IMR-90 (cell line): ENCODE results near the gene FSD1L. TPM values are rescaled to one million over a fixed set of nuclear protein-coding genes. Genes with fewer than 3 reads are reported as not detected.

Experiments used
- ATAC-seq: fragments of 200-7000 bp; cut with Tn5 transposase; 2 replicates; pipeline ENCODE4 v1.9.1; 2020; ENCODE audit warnings: low read depth, mild to moderate bottlenecking, moderate library complexity
- BruUV-seq: library from RNA; stranded (reverse); fragments of 400-500 nt; replicated peaks from 2 replicates; lab custom pipeline; 2021; lab: Mats Ljungman, UMichigan
- CTCF ChIA-PET: fragments of 300-600 bp; formaldehyde crosslinking; extraction: SDS; loops from one replicate; lab custom pipeline; 2021; ENCODE audit warnings: antibody characterized with exemption; lab: Yijun Ruan, JAX
- POLR2A ChIA-PET: fragments of 300-600 bp; sonication (Branson Sonifier 250); formaldehyde crosslinking; loops from one replicate; lab custom pipeline; 2022; ENCODE audit warnings: antibody characterized with exemption; ENCODE audit not compliant: unreplicated experiment; lab: Charles Lee
- DNase-seq: peaks from one replicate; pipeline ENCODE4 v3.0.0; 2013
- H2AFZ ChIP-seq: replicated peaks from 2 replicates; pipeline ENCODE3; 2013; ENCODE audit warnings: low read length, mild to moderate bottlenecking; ENCODE audit not compliant: poor library complexity
- H2AK5ac ChIP-seq: 2 replicates; pipeline ENCODE4 v1.6.1; 2013; ENCODE audit warnings: low read depth, low read length, inconsistent platforms
- H2AK9ac ChIP-seq: replicated peaks from 2 replicates; pipeline ENCODE3; 2013; ENCODE audit warnings: mild to moderate bottlenecking, low read depth, low read length, moderate library complexity; ENCODE audit not compliant: poor library complexity
- H2BK120ac ChIP-seq: 2 replicates; pipeline ENCODE4 v1.6.1; 2013; ENCODE audit warnings: low read depth, low read length, inconsistent platforms
- H2BK15ac ChIP-seq: 3 replicates; pipeline ENCODE4 v1.6.1; 2013; ENCODE audit warnings: low read depth, low read length, inconsistent platforms
- H2BK20ac ChIP-seq: 2 replicates; pipeline ENCODE4 v1.6.1; 2013; ENCODE audit warnings: low read depth, mild to moderate bottlenecking, inconsistent platforms, low read length, moderate library complexity
- H2BK5ac ChIP-seq: 2 replicates; pipeline ENCODE4 v1.6.1; 2013; ENCODE audit warnings: mild to moderate bottlenecking, low read depth, low read length, inconsistent platforms; ENCODE audit not compliant: poor library complexity, severe bottlenecking
- H3K14ac ChIP-seq: replicated peaks from 2 replicates; pipeline ENCODE4 v1.6.1; 2013; ENCODE audit warnings: low read depth, low read length, inconsistent platforms
- H3K18ac ChIP-seq: 2 replicates; pipeline ENCODE4 v1.6.1; 2013; ENCODE audit warnings: low read depth, low read length, control low read depth
- H3K23ac ChIP-seq: 2 replicates; pipeline ENCODE4 v1.6.1; 2013; ENCODE audit warnings: low read depth, low read length, inconsistent platforms
- H3K27ac ChIP-seq: 2 replicates; pipeline ENCODE4 v1.5.1; 2013; ENCODE audit warnings: mild to moderate bottlenecking, control low read depth, low read length; ENCODE audit not compliant: insufficient read depth
- H3K27me3 ChIP-seq: 2 replicates; pipeline ENCODE4 v1.6.1; 2013; ENCODE audit warnings: low read length; ENCODE audit not compliant: control insufficient read depth, insufficient read depth
- H3K36me3 ChIP-seq: 2 replicates; pipeline ENCODE4 v1.6.1; 2013; ENCODE audit warnings: low read length, mixed read lengths; ENCODE audit not compliant: control insufficient read depth, insufficient read depth
- H3K4ac ChIP-seq: 2 replicates; pipeline ENCODE4 v1.6.1; 2013; ENCODE audit warnings: low read depth, low read length, inconsistent platforms
- H3K4me1 ChIP-seq: 2 replicates; pipeline ENCODE4 v1.6.1; 2013; ENCODE audit warnings: low read length, mixed read lengths; ENCODE audit not compliant: control insufficient read depth, insufficient read depth
- H3K4me2 ChIP-seq: 2 replicates; pipeline ENCODE4 v1.6.1; 2013; ENCODE audit warnings: low read depth, mild to moderate bottlenecking, control low read depth, low read length, moderate library complexity
- H3K4me3 ChIP-seq: 2 replicates; pipeline ENCODE4 v1.5.1; 2013; ENCODE audit warnings: low read depth, mild to moderate bottlenecking, control low read depth, low read length, moderate library complexity; ENCODE audit not compliant: insufficient read depth
- H3K56ac ChIP-seq: 2 replicates; pipeline ENCODE4 v1.6.1; 2013; ENCODE audit warnings: low read length, inconsistent platforms; ENCODE audit not compliant: insufficient read depth; ENCODE audit errors: extremely low read depth
- H3K79me1 ChIP-seq, 2 experiments: 2 replicates each; pipeline ENCODE4 v1.6.1; 2013; ENCODE audit warnings: low read length in 2 of 2, inconsistent platforms in 1 of 2, low read depth in 1 of 2
- H3K9ac ChIP-seq: 2 replicates; pipeline ENCODE4 v1.6.1; 2013; ENCODE audit warnings: low read depth, low read length, control low read depth
- H3K9me1 ChIP-seq: 2 replicates; pipeline ENCODE4 v1.6.1; 2013; ENCODE audit warnings: low read length, inconsistent platforms; ENCODE audit not compliant: insufficient read depth
- H3K9me3 ChIP-seq: 2 replicates; pipeline ENCODE4 v1.6.1; 2013; ENCODE audit warnings: low read length; ENCODE audit not compliant: control insufficient read depth, insufficient read depth
- H4K20me1 ChIP-seq: 2 replicates; pipeline ENCODE4 v1.6.1; 2013; ENCODE audit warnings: low read length, inconsistent platforms; ENCODE audit not compliant: insufficient read depth
- H4K5ac ChIP-seq: 2 replicates; pipeline ENCODE4 v1.6.1; 2013; ENCODE audit warnings: mild to moderate bottlenecking, low read depth, low read length, control low read depth
- H4K8ac ChIP-seq, 2 experiments: 2 replicates each; pipeline ENCODE4 v1.6.1; 2013; ENCODE audit warnings: low read depth in 2 of 2, low read length in 2 of 2, control low read depth in 1 of 2, inconsistent platforms in 1 of 2
- H4K91ac ChIP-seq: 2 replicates; pipeline ENCODE4 v1.6.1; 2013; ENCODE audit warnings: low read depth, low read length, inconsistent platforms; ENCODE audit not compliant: insufficient read depth
- BHLHE40 ChIP-seq: fragments of 150-350 bp; IDR thresholded peaks from 2 replicates; pipeline ENCODE4 v1.6.1; 2016; ENCODE audit warnings: mild to moderate bottlenecking, low read depth, low read length
- CEBPB ChIP-seq: IDR thresholded peaks from 2 replicates; pipeline ENCODE4 v1.6.1; 2012; ENCODE audit warnings: low read depth, low read length, improper control_type of control experiment
- CHD1 ChIP-seq: IDR thresholded peaks from 2 replicates; pipeline ENCODE4 v1.6.1; 2012; ENCODE audit warnings: low read depth, low read length, improper control_type of control experiment
- CTCF ChIP-seq: conservative IDR thresholded peaks from 2 replicates; pipeline ENCODE4 v1.5.1; 2012; ENCODE audit warnings: mild to moderate bottlenecking, low read depth, low read length, improper control_type of control experiment
- ELK1 ChIP-seq: fragments of 150-350 bp; IDR thresholded peaks from 2 replicates; pipeline ENCODE4 v1.6.1; 2016; ENCODE audit warnings: low read depth, mild to moderate bottlenecking, low read length, moderate library complexity, borderline replicate concordance
- FOS ChIP-seq: fragments of 150-350 bp; IDR thresholded peaks from 2 replicates; pipeline ENCODE4 v1.6.1; 2016; ENCODE audit warnings: low read depth, low read length
- MAFK ChIP-seq: IDR thresholded peaks from 2 replicates; pipeline ENCODE4 v1.6.1; 2012; ENCODE audit warnings: low read depth, low read length, improper control_type of control experiment
- MAZ ChIP-seq: IDR thresholded peaks from 2 replicates; pipeline ENCODE4 v1.6.1; 2012; ENCODE audit warnings: low read depth, mild to moderate bottlenecking, low read length, improper control_type of control experiment, moderate library complexity, borderline replicate concordance
- MXI1 ChIP-seq: IDR thresholded peaks from 2 replicates; pipeline ENCODE4 v1.6.1; 2012; ENCODE audit warnings: low read depth, mild to moderate bottlenecking, low read length, moderate library complexity, borderline replicate concordance
- NFE2L2 ChIP-seq: fragments of 150-350 bp; IDR thresholded peaks from 2 replicates; pipeline ENCODE4 v1.6.1; 2016; ENCODE audit warnings: low read depth, mild to moderate bottlenecking, low read length
- POLR2A ChIP-seq: IDR thresholded peaks from 2 replicates; pipeline ENCODE4 v1.6.1; 2012; ENCODE audit warnings: mild to moderate bottlenecking, low read depth, low read length
- RAD21 ChIP-seq: IDR thresholded peaks from 2 replicates; pipeline ENCODE4 v1.6.1; 2012; ENCODE audit warnings: low read length, improper control_type of control experiment
- RCOR1 ChIP-seq: IDR thresholded peaks from 2 replicates; pipeline ENCODE4 v1.6.1; 2012; ENCODE audit warnings: mild to moderate bottlenecking, low read length, improper control_type of control experiment; ENCODE audit not compliant: insufficient replicate concordance
- RFX5 ChIP-seq: IDR thresholded peaks from 2 replicates; pipeline ENCODE4 v1.8.0; 2012; ENCODE audit warnings: low read depth, mild to moderate bottlenecking, low read length, moderate library complexity
- SMC3 ChIP-seq: fragments of 150-350 bp; IDR thresholded peaks from 2 replicates; pipeline ENCODE4 v1.6.1; 2016; ENCODE audit warnings: low read depth, mild to moderate bottlenecking, antibody characterized with exemption, low read length, moderate library complexity
- WGBS, 2 experiments: methylation state at CpG; one replicate each; pipeline versions ENCODE4 v1.1.5 to v1.1.7; 2013; ENCODE audit warnings: missing lambda C conversion rate in 2 of 2; ENCODE audit not compliant: insufficient read length in 1 of 2; ENCODE audit errors: extremely low coverage in 2 of 2; 5-methylcytosine and 5-hydroxymethylcytosine counted together
- dilution Hi-C: fragments of 300-500 bp; cut with HindIII; formaldehyde crosslinking; loops from one replicate; pipeline ENCODE4 v1.14.3; 2018; ENCODE audit warnings: low sequenced_read_pairs; ENCODE audit not compliant: unreplicated experiment
- in situ Hi-C: fragments of 300-500 bp; cut with MboI; formaldehyde crosslinking; loops from 3 replicates; pipeline ENCODE4 v1.14.3; 2019; ENCODE audit warnings: low sequenced_read_pairs, inconsistent platforms, mixed read lengths
- intact Hi-C: fragments of 100-400 bp; cut with micrococcal nuclease; formaldehyde crosslinking; loops from 2 replicates; pipeline ENCODE4 v1.10.0; 2022
- polyA plus RNA-seq, 3 experiments: library from polyadenylated mRNA; depleted of rRNA; stranded (reverse); fragments of >200 nt; gene quantifications; 2 replicates each; pipeline ENCODE4 v1.2.3, GENCODE V29; 2012; ENCODE audit warnings: low replicate concordance in 1 of 3
- total RNA-seq: library from RNA; depleted of rRNA; stranded (reverse); fragments of >200 nt; gene quantifications from 2 replicates; pipeline ENCODE4 v1.2.3, GENCODE V29; 2012
- TF ChIP-seq, protein P1 (sequence below): fragments of 150-350 bp; IDR thresholded peaks from 2 replicates; pipeline ENCODE4 v1.6.1; 2017; ENCODE audit warnings: mild to moderate bottlenecking, antibody characterized with exemption, low read length, low read depth

The FSD1L gene
- total and polyA plus RNA-seq, 2 of the 4 experiments (the other 2 are of a cell fraction): 1.4 to 2.9 TPM

DNA sequence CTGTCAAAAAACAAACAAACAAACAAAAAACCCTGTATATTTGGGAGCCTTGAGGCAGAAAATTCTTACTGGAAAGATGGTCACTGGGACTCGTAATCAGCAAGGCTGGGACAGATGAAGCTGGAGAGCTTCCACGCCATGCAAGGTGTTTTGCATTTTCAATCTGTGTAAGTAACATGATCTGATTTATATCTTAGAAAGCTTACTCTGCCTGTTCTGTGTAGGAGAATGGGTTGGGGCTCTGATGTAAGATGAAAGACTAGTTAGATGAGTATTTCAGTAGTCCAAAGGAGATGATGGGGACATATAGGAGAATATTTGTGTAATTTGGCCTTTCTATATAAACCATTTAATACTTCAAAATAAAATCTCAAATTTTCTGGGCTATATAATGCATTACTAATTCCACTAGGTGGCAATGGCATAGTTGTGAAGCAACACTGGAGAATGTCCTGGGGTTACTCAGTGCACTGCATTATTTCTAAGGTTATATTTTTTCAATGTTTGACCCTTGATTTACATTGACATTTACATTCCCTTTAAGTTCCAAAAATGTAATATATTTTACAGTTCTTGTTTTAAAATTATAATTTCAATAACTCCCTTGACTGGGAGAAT lies 21.9 kb upstream of the FSD1L start:
- H3K4me3 ChIP-seq: no peak overlapping the region
- H3K4me1 ChIP-seq: no peaks in the 10 kb centered on the region
- ATAC-seq (peak; percentile 88), DNase-seq (peak; percentile 47)
- H3K56ac ChIP-seq: no peak overlapping the region
- no peak overlapping the region for H4K8ac ChIP-seq
- H4K5ac ChIP-seq: no peak overlapping the region
- no peaks in the 10 kb centered on the region for H3K79me1 ChIP-seq
- POLR2A ChIA-PET: no interaction called here
- no peak overlapping the region for H2BK120ac ChIP-seq
- no peak overlapping the region for H3K9ac ChIP-seq
- no peak overlapping the region for H3K27ac ChIP-seq
- no peaks in the 10 kb centered on the region for H3K9me1 ChIP-seq
- no TSS peak for BruUV-seq
- WGBS, 2 experiments: 17% methylated on average over 1 of the region's 2 CpGs; no CpG with 5 or more reads in 1 of the 2 experiments
- no peak overlapping the region for H2AFZ ChIP-seq
- no peak overlapping the region for H3K14ac ChIP-seq
- H3K9me3 ChIP-seq: no peaks in the 10 kb centered on the region
- H2BK5ac ChIP-seq: no peak overlapping the region
- no peaks in the 10 kb centered on the region for H4K20me1 ChIP-seq
- H3K23ac ChIP-seq: no peak overlapping the region
- no peak overlapping the region for H2BK15ac ChIP-seq
- no peak overlapping the region for H2AK9ac ChIP-seq
- no peak overlapping the region for H2BK20ac ChIP-seq
- H3K4ac ChIP-seq: no peak overlapping the region
- H4K91ac ChIP-seq: no peak overlapping the region
- dilution Hi-C loops (no loop called here), intact Hi-C loops (loop anchor here (1.0 to 5.0 kb wide), 5 partner anchors 36 to 291 kb away; partner anchors contain the start of genes FKTN and TMEM38B), in situ Hi-C loops (no loop called here)
- no peaks in the 10 kb centered on the region for H3K27me3 ChIP-seq
- H3K36me3 ChIP-seq: no peaks in the 10 kb centered on the region
- H3K4me2 ChIP-seq: no peak overlapping the region
- CTCF ChIA-PET: interaction anchor here (0.9 to 1.5 kb wide), 2 partner anchors 10 to 500 kb away, joined by 3 read pairs; no protein-coding TSS in a partner anchor
- TF ChIP-seq POLR2A: no peak
- TF ChIP-seq, protein P1, sequence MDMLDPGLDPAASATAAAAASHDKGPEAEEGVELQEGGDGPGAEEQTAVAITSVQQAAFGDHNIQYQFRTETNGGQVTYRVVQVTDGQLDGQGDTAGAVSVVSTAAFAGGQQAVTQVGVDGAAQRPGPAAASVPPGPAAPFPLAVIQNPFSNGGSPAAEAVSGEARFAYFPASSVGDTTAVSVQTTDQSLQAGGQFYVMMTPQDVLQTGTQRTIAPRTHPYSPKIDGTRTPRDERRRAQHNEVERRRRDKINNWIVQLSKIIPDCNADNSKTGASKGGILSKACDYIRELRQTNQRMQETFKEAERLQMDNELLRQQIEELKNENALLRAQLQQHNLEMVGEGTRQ: no peak
- no peak for TF ChIP-seq MXI1
- TF ChIP-seq CHD1: no peak
- TF ChIP-seq ELK1: no peak
- TF ChIP-seq CEBPB: peak; percentile 76
- TF ChIP-seq MAZ: no peak
- no peak for TF ChIP-seq BHLHE40
- TF ChIP-seq SMC3: peak; percentile 73
- no peak for TF ChIP-seq FOS
- TF ChIP-seq CTCF: peak; percentile 71
- TF ChIP-seq RFX5: no peak
- TF ChIP-seq MAFK: no peak
- TF ChIP-seq RCOR1: no peak
- no peak for TF ChIP-seq NFE2L2
- TF ChIP-seq RAD21: peak; percentile 76
- no peak overlapping the region for H3K18ac ChIP-seq
- no peak overlapping the region for H2AK5ac ChIP-seq
